Adrenal gland (tissue), 12 donors: ENCODE measurements around the gene ALDH1L1. TPM values are rescaled to one million over a fixed set of nuclear protein-coding genes. Genes with fewer than 3 reads are reported as not detected.

Experiments
- DNase-seq, 7 donors: peaks; one replicate each; pipeline ENCODE4 v3.0.0-alpha.2; 2019 to 2020
- H3K27ac ChIP-seq, 5 donors: fragments of 200-600 bp; sonication (generic) in 4 of 5; 1 replicate in 3 of 5; 2 replicates in 2 of 5; pipeline versions ENCODE4 v1.5.1 to v1.8.0; 2016 to 2020; ENCODE audit warnings: mild to moderate bottlenecking in 1 of 5
- H3K27me3 ChIP-seq: fragments of 200-600 bp; 2 replicates; pipeline ENCODE4 v1.8.0; 2021
- H3K36me3 ChIP-seq, 2 donors: fragments of 200-600 bp; replicated peaks in 1 of 2; 1 replicate in 1 of 2; 2 replicates in 1 of 2; pipeline versions ENCODE4 v1.5.1 to v1.8.0; 2018 to 2022
- H3K4me1 ChIP-seq, 2 donors: fragments of 200-600 bp; replicated peaks in 1 of 2; 1 replicate in 1 of 2; 2 replicates in 1 of 2; pipeline versions ENCODE4 v1.5.1 to v1.8.0; 2018 to 2021
- H3K4me3 ChIP-seq, 4 donors: fragments of 200-600 bp; sonication (generic) in 3 of 4; one replicate each; pipeline ENCODE4 v1.5.1; 2016 to 2018
- H3K9me3 ChIP-seq, 3 donors: fragments of 200-600 bp; sonication (generic) in 1 of 3; replicated peaks in 1 of 3; 1 replicate in 2 of 3; 2 replicates in 1 of 3; pipeline versions ENCODE4 v1.5.1 to v1.8.0; 2016 to 2021
- CTCF ChIP-seq, 6 experiments: fragments of 450-650 bp in 4 of 6; fragments of 200-600 bp in 2 of 6; sonication (generic) in 1 of 6; IDR thresholded peaks; 1 replicate in 5 of 6; 2 replicates in 1 of 6; pipeline versions ENCODE4 v1.5.1 to v1.8.0; 2016 to 2021; ENCODE audit warnings: antibody characterized with exemption in 6 of 6, mild to moderate bottlenecking in 2 of 6, moderate library complexity in 1 of 6
- POLR2A ChIP-seq, 2 donors: fragments of 450-650 bp; IDR thresholded peaks; one replicate each; pipeline ENCODE4 v1.6.1; 2017; ENCODE audit warnings: antibody characterized with exemption in 2 of 2, mild to moderate bottlenecking in 2 of 2, moderate library complexity in 1 of 2
- WGBS, 4 donors: extraction: QIAGEN DNeasy Blood & Tissue Kit in 2 of 4; methylation state at CpG; one replicate each; pipeline versions ENCODE4 v1.1.5 to v1.1.7; 2013 to 2017; 5-methylcytosine and 5-hydroxymethylcytosine counted together
- intact Hi-C, 2 donors: fragments of 100-400 bp; cut with DNase I; formaldehyde crosslinking; loops; one replicate each; pipeline versions ENCODE4 v1.14.1 to v1.15.0; 2022 to 2023
- polyA plus RNA-seq, 3 donors: library from polyadenylated mRNA; stranded (reverse); fragments of 200-250 nt in 2 of 3; fragments of 350-450 nt in 1 of 3; fragmentation: Illumina TruSeq in 1 of 3; extraction: RNeasy Lipid Tissue Mini Kit (QIAGEN cat#74804) in 1 of 3; gene quantifications; one replicate each; pipeline ENCODE4 v1.2.3, GENCODE V29; 2013 to 2014
- total RNA-seq, 9 donors: library from RNA; depleted of rRNA in 4 of 9; stranded (reverse); fragments of >200 nt in 4 of 9; fragments of 120-200 nt in 1 of 9; fragmentation: NEBNext Ultra II Directional in 1 of 9; extraction: Animal tissue kit (Norgen Biotek cat#: 25700) in 1 of 9; gene quantifications; one replicate each; pipeline versions ENCODE4 v1.1.0 to v1.2.4, GENCODE V29; 2013 to 2023
- donor health status: healthy with polysubstance abuse.
- donor health status: Bipolar disorder and iron deficiency.
- donor health status: DM: yes; HTN: yes; CAD: no.
- donor health status: DM: no; HTN: no; CAD: no.
- donor health status: DM: no; HTN: no; CAD: no.
- donor health status: DM: yes; HTN: yes; CAD: no.

The ALDH1L1 gene
- total and polyA plus RNA-seq, 12 donors = 0.44 to 136 (median 72.3) TPM

GRCh38 chr3:126130081-126130855, 50.1 kb downstream of the ALDH1L1 start:
- intact Hi-C loops = loop anchor here (5.0 to 10.0 kb wide), 4 partner anchors 77 to 262 kb away; partner anchors contain the start of gene CFAP100 (in 1 of the 2)
- Histone ChIP-seq H3K4me1 (peaks cover 0 to 11% of the 10 kb centered on the region in 2 donors), H3K36me3 (no peaks in the 10 kb centered on the region), H3K27ac (no peak overlapping the region), H3K4me3 (no peak overlapping the region), H3K9me3 (no peaks in the 10 kb centered on the region), H3K27me3 (no peaks in the 10 kb centered on the region)
- WGBS, 4 donors = 67 to 81% (median 72%) methylated on average over 11 to 15 of the region's 15 CpGs
- no peak for TF ChIP-seq CTCF (IDR thresholded peaks at IDR 0.05)
- TF ChIP-seq POLR2A (IDR thresholded peaks at IDR 0.05) = no peak
- DNase-seq = peak in 6 of 7 donors; percentile 11 to 46 (median 16)

DNA sequence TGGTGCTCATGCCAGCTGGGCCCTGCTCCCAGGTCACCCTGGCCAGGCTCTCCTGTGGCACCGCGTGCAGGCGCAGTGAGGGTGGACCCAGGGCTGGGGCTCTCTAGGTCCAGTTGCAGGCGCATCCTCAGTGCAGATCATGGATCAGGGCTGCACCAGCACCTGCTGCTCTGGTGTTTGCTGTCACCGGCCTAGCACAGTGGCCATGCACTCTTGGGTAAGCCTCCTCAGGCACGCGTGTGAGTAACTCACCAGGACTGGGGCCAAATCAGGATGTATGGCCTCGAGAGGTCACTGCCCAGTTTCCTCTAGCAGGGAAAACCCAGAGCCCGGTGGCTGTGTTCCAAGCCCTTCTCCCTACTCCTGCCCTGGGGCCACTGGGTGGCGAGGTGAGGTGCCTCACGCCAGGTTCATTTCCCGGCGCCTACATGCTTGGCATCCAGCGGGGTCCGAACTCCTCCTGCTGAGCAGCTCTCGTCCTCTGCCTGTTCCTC, 50.9 kb downstream of the ALDH1L1 start:
- Histone ChIP-seq H3K36me3 (no peaks in the 10 kb centered on the region), H3K27me3 (no peaks in the 10 kb centered on the region), H3K27ac (no peak overlapping the region), H3K4me1 (peaks cover 0 to 11% of the 10 kb centered on the region in 2 donors), H3K9me3 (no peaks in the 10 kb centered on the region), H3K4me3 (no peak overlapping the region)
- peak; percentile 83 to 95 (median 92) for DNase-seq
- TF ChIP-seq POLR2A (IDR thresholded peaks at IDR 0.05) = no peak
- TF ChIP-seq CTCF (IDR thresholded peaks at IDR 0.05) = peak in 3 of 6 experiments; percentile 16 to 25 (median 22)
- intact Hi-C loops = no loop called here
- 38 to 53% (median 42%) methylated on average over 7 to 16 of the region's 16 CpGs for WGBS, 4 donors

- no peaks in the 10 kb centered on the region for H3K36me3 ChIP-seq
- H3K9me3 ChIP-seq = no peaks in the 10 kb centered on the region
- H3K27ac ChIP-seq = no peak overlapping the region
- no peaks in the 10 kb centered on the region for H3K27me3 ChIP-seq
- intact Hi-C loops = no loop called here
- WGBS, 4 donors = 84 to 97% (median 91%) methylated on average over 6 to 13 of the region's 13 CpGs
- DNase-seq = peak in 6 of 7 donors; percentile 5 to 38 (median 12)
- H3K4me3 ChIP-seq = no peak overlapping the region
- TF ChIP-seq POLR2A (IDR thresholded peaks at IDR 0.05) (no peak), CTCF (IDR thresholded peaks at IDR 0.05) (no peak)
- peaks cover 0 to 11% of the 10 kb centered on the region in 2 donors for H3K4me1 ChIP-seq
Observed at GRCh38 chr3:126128504-126129397, 51.6 kb downstream of the ALDH1L1 start.

DNA sequence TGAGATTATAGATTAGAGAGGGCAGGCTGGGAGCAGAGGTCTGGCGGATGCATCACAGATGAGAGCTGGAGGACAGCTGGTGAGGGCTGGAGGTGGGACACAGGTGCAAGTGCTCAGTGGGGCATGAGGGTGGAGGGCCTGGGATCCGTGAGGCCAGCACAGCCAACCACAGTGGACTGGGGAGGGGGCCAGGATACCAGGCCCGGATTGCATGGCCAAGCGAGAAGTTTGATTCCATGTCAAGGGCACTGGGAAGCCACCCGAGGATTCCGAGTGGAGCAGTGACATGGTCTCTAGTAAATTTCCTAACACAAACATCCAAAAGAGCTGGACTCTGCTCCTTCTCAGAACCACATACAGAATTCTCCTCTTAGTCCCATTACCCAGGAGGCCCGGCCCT, 52.5 kb downstream of the ALDH1L1 start:
- no peaks in the 10 kb centered on the region for H3K36me3 ChIP-seq
- 72 to 92% (median 79%) methylated on average over 7 of the region's 7 CpGs for WGBS, 4 donors
- peaks cover 0 to 11% of the 10 kb centered on the region in 2 donors for H3K4me1 ChIP-seq
- TF ChIP-seq CTCF (IDR thresholded peaks at IDR 0.05) = no peak
- TF ChIP-seq POLR2A (IDR thresholded peaks at IDR 0.05) = no peak
- intact Hi-C loops = no loop called here
- no peak overlapping the region for H3K4me3 ChIP-seq
- H3K27ac ChIP-seq = no peak overlapping the region
- no peaks in the 10 kb centered on the region for H3K9me3 ChIP-seq
- DNase-seq = peak in 4 of 7 donors; percentile 3 to 30 (median 10)
- no peaks in the 10 kb centered on the region for H3K27me3 ChIP-seq
